ENCODE results near the gene RFC4. TPM values are rescaled to one million over a fixed set of nuclear protein-coding genes. Genes with fewer than 3 reads are reported as not detected.

The RFC4 gene
- total and polyA plus RNA-seq, 4 donors, result 21.7 to 35.1 (median 31.3) TPM

DNA sequence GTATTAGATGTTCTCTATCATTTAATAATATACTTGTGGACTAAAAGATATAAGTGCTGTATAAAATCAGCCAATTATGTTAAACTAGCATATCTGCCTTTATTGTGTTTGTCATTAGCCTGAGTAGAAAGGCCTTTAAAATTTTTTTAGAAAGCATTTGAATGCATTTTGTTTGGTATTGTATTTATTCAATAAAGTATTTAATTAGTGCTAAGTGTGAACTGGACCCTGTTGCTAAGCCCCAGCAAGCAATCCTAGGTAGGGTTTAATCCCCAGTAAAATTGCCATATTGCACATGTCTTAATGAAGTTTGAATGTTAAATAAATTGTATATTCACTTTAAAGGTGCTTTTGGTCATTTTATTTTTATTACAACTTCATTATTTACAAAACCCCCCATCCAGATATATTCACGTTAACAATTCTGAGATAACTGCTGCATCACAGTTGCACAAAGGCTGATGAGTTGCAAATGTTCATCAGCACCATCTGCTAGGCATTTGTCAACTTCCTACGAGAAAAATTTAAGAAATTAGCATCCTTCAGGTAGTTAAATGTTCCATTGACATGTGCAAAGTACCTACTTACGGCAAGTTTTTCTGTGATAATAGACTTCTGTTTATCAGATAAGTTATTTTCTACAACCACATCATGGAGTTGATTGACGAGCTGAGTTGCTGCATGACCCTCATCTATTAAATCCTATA is 16.6 kb downstream of the RFC4 start:
- 33% methylated on average over 1 of the region's 4 CpGs for WGBS (ENCODE audit: insufficient coverage)
- peaks cover 20% of the 10 kb centered on the region for H3K36me3 ChIP-seq (ENCODE audit: control insufficient read depth, insufficient read depth, low read length)
- no peaks in the 10 kb centered on the region for H3K27me3 ChIP-seq (ENCODE audit: control insufficient read depth, insufficient read depth, low read length)
- H3K27ac ChIP-seq (ENCODE audit: low read depth, low read length), result no peak overlapping the region
- no peaks in the 10 kb centered on the region for H3K9me3 ChIP-seq (ENCODE audit: control insufficient read depth, insufficient read depth, low read length)
- H3K4me1 ChIP-seq (ENCODE audit: control insufficient read depth, insufficient read depth, low read length), result peaks cover 4% of the 10 kb centered on the region
- DNase-seq (ENCODE audit: low read depth in 4 of 6, low spot score in 6 of 6), result no peak
- no peak overlapping the region for H3K4me3 ChIP-seq (ENCODE audit: low read depth, low read length)

DNA sequence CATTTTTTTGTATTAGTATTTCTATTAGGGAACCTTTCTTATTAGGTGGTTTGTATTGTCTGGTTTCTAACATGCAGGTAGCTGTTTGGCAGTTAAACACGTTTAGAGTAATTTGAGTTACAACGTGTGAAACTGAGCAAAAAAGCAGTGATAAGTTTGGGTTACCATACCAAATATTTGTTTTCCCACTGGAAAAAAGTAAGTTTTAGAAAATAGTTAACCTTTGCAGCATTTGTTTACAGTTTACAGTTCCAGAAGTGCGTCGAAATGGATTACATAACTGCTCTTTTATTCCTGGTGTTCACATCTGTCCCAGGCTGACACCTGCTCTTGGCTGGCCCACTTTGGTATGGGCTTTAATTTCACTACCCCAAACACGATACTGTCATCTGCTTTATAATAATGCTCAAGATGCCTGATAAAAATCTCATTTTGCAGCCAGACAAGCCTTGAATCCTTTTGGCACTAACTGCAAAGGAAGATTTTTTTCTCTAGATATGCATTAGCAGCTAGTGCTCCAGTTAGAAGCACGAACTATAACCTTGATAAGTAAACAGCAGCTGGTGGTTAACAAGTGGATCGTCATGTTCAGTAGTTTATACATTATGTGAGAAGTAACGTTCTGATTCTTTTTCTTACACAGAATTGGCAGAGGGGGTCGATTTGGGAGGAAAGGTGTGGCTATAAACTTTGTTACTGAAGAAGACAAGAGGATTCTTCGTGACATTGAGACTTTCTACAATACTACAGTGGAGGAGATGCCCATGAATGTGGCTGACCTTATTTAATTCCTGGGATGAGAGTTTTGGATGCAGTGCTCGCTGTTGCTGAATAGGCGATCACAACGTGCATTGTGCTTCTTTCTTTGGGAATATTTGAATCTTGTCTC is 17.6 kb downstream of the RFC4 start:
- Histone ChIP-seq H3K9me3 (ENCODE audit: control insufficient read depth, insufficient read depth, low read length) (no peaks in the 10 kb centered on the region), H3K4me3 (ENCODE audit: low read depth, low read length) (no peak overlapping the region), H3K36me3 (ENCODE audit: control insufficient read depth, insufficient read depth, low read length) (peaks cover 26% of the 10 kb centered on the region), H3K4me1 (ENCODE audit: control insufficient read depth, insufficient read depth, low read length) (peaks cover 4% of the 10 kb centered on the region), H3K27me3 (ENCODE audit: control insufficient read depth, insufficient read depth, low read length) (no peaks in the 10 kb centered on the region), H3K27ac (ENCODE audit: low read depth, low read length) (no peak overlapping the region)
- WGBS (ENCODE audit: insufficient coverage), result 86% methylated on average over 6 of the region's 13 CpGs
- no peak for DNase-seq (ENCODE audit: low read depth in 4 of 6, low spot score in 6 of 6)

DNA sequence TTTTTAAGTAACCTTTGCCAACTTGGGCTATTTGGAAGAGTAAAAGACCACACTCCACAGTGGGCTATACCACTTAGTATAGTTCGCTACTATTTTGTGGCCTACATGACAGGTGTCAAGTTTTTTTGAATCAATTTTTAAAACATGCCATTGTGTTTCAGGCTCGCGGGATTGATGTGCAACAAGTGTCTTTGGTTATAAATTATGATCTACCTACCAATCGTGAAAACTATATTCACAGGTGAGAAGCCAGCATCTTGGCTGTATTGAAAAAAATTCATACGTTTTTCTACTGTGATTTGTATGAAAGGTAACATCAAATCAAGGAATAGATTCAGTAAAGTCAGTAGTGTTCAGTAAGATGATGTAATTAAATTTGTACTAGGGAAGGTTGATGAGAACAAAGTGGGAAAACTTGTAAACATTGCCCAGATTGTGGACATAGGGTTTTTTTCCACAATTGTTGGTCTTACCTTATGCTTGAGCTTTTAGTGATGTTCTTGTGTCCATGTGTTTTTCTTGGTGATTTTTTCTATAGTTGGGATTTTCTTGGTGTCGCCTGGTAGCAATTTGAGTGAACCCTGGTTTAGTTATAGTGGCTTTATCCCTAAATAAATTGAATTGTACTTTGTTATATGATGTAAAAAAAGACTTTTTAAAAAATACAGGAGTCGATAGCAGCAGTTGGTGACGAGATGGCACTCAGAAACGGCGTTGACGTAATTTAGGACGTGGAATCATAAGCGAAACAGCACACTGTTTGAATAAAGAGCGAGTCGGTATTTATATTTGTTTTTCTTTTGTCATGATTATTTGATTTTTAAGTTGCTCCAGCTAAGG is 18.4 kb downstream of the RFC4 start:
- Histone ChIP-seq H3K27ac (ENCODE audit: low read depth, low read length) (no peak overlapping the region), H3K27me3 (ENCODE audit: control insufficient read depth, insufficient read depth, low read length) (no peaks in the 10 kb centered on the region), H3K36me3 (ENCODE audit: control insufficient read depth, insufficient read depth, low read length) (peaks cover 27% of the 10 kb centered on the region), H3K9me3 (ENCODE audit: control insufficient read depth, insufficient read depth, low read length) (no peaks in the 10 kb centered on the region), H3K4me1 (ENCODE audit: control insufficient read depth, insufficient read depth, low read length) (peaks cover 4% of the 10 kb centered on the region), H3K4me3 (ENCODE audit: low read depth, low read length) (no peak overlapping the region)
- DNase-seq (ENCODE audit: low read depth in 4 of 6, low spot score in 6 of 6), result no peak
- 87% methylated on average over 8 of the region's 15 CpGs for WGBS (ENCODE audit: insufficient coverage)

DNA sequence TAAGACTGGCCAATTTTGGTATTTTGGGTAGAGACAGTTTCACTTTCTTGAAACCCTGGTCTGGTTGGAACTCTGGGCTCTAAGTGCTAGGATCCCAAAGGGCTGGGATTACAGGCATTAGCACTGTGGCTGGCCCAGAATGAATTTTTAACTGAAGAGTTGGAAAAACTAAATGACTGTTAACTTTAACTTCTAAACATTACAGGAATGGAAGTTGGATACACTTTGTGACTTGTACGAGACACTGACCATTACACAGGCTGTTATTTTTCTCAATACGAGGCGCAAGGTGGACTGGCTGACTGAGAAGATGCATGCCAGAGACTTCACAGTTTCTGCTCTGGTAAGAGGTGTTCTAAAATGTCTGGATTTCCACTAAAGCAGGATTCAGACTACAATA is 19.4 kb downstream of the RFC4 start:
- H3K4me1 ChIP-seq (ENCODE audit: control insufficient read depth, insufficient read depth, low read length), result peaks cover 4% of the 10 kb centered on the region
- WGBS (ENCODE audit: insufficient coverage), result 67% methylated on average over 3 of the region's 3 CpGs
- peaks cover 27% of the 10 kb centered on the region for H3K36me3 ChIP-seq (ENCODE audit: control insufficient read depth, insufficient read depth, low read length)
- no peak for DNase-seq (ENCODE audit: low read depth in 4 of 6, low spot score in 6 of 6)
- H3K4me3 ChIP-seq (ENCODE audit: low read depth, low read length), result no peak overlapping the region
- H3K9me3 ChIP-seq (ENCODE audit: control insufficient read depth, insufficient read depth, low read length), result no peaks in the 10 kb centered on the region
- H3K27ac ChIP-seq (ENCODE audit: low read depth, low read length), result no peak overlapping the region
- no peaks in the 10 kb centered on the region for H3K27me3 ChIP-seq (ENCODE audit: control insufficient read depth, insufficient read depth, low read length)

DNA sequence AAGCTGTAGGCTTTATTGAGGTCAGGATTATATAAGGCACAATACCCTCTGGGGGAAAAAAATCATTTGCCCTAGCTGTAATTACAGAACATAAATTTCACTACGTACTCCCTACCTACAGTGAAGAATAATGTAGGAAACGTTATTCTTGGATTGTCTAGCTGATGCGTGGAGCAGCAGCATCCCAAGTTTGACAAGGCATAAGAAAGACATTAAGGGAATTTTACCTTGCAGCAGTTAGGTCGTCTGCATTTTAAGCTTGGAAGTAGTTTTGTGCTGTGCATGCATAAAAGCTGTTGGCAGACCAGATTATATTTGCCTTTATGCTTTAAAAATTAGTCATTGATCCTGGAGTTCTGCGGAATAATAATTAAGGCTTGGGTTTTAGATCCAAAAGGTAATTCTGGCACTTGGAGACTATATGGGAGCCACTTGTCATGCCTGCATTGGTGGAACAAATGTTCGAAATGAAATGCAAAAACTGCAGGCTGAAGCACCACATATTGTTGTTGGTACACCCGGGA is 20.7 kb downstream of the RFC4 start:
- Histone ChIP-seq H3K4me3 (ENCODE audit: low read depth, low read length) (peak overlapping the region; percentile 66), H3K9me3 (ENCODE audit: control insufficient read depth, insufficient read depth, low read length) (no peaks in the 10 kb centered on the region), H3K27ac (ENCODE audit: low read depth, low read length) (no peak overlapping the region), H3K36me3 (ENCODE audit: control insufficient read depth, insufficient read depth, low read length) (peaks cover 23% of the 10 kb centered on the region), H3K27me3 (ENCODE audit: control insufficient read depth, insufficient read depth, low read length) (no peaks in the 10 kb centered on the region), H3K4me1 (ENCODE audit: control insufficient read depth, insufficient read depth, low read length) (peaks cover 4% of the 10 kb centered on the region)
- no peak for DNase-seq (ENCODE audit: low read depth in 4 of 6, low spot score in 6 of 6)
- 38% methylated on average over 5 of the region's 7 CpGs for WGBS (ENCODE audit: insufficient coverage)

DNA sequence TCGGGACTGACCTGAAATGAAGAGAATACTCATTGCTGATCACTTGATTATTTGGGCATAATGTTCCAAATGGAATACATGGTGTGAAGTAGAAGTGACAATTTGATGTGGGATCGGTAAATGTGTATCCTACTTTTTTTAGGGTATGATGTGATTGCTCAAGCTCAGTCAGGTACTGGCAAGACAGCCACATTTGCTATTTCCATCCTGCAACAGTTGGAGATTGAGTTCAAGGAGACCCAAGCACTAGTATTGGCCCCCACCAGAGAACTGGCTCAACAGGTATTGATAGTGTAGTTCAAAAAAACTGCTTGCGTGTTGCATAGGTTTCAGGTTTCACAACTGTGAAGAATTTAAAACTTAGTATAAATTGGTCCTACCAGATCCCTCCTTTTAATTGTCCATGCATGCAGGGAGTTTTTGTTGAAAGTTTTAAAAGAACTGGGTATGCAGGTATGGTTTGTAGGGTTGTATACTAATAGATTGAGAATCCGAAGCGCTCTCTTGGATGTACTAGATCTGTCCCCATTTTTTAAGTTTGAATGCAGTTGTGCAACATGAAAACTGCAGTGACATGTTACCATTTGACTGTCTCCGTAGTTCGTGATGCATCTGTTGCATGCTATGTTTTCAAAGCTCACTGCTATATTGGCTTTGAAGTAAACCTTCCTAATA is 21.3 kb downstream of the RFC4 start:
- Histone ChIP-seq H3K4me3 (ENCODE audit: low read depth, low read length) (peak overlapping the region; percentile 66), H3K9me3 (ENCODE audit: control insufficient read depth, insufficient read depth, low read length) (no peaks in the 10 kb centered on the region), H3K36me3 (ENCODE audit: control insufficient read depth, insufficient read depth, low read length) (peaks cover 22% of the 10 kb centered on the region), H3K27ac (ENCODE audit: low read depth, low read length) (peak overlapping the region; percentile 99), H3K4me1 (ENCODE audit: control insufficient read depth, insufficient read depth, low read length) (peaks cover 4% of the 10 kb centered on the region), H3K27me3 (ENCODE audit: control insufficient read depth, insufficient read depth, low read length) (no peaks in the 10 kb centered on the region)
- WGBS (ENCODE audit: insufficient coverage), result 21% methylated on average over 4 of the region's 7 CpGs
- DNase-seq (ENCODE audit: low read depth in 4 of 6, low spot score in 6 of 6), result no peak

DNA sequence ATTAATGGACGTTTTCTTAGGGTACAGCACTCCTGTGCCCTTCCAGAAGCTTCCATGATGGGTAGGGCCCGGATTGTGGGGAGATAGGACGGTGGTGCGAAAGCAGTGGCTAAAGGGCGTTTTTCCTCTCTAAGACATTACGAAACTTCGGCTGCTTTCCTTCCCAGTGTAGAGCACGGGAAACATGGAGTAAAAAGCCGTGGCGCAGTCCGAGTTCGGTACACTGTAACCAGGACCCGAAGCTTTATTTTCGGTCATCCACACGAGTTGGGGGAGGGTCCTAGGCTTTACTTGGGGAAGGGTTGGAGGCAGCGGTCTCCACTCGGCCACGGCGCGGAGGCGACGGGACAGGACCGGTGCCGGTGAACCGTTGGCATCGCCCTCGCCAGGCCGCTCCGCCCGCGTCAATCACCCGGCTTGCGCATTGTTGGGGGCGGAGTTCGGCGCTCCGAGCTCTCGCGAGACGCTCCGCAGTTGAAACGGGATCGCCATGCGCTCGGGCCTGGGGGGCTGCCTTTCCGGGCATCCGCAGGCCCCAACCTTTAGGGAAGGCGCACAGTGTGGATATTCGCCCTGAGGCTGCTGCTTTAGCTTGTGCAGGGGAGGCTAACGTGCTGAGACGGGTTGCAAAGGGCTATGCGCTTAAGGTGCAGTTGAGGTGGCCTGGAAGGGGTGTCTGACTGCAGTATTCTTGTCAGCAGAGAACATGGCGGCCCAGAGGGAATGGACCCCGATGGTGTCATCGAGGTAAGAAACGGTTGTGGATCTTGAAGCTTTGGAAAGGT is 22.4 kb downstream of the RFC4 start:
- Histone ChIP-seq H3K9me3 (ENCODE audit: control insufficient read depth, insufficient read depth, low read length) (no peaks in the 10 kb centered on the region), H3K27me3 (ENCODE audit: control insufficient read depth, insufficient read depth, low read length) (no peaks in the 10 kb centered on the region), H3K27ac (ENCODE audit: low read depth, low read length) (peak overlapping the region; percentile 99), H3K4me3 (ENCODE audit: low read depth, low read length) (peak overlapping the region; percentile 66), H3K4me1 (ENCODE audit: control insufficient read depth, insufficient read depth, low read length) (peaks cover 4% of the 10 kb centered on the region), H3K36me3 (ENCODE audit: control insufficient read depth, insufficient read depth, low read length) (peaks cover 21% of the 10 kb centered on the region)
- DNase-seq (ENCODE audit: low read depth in 4 of 6, low spot score in 6 of 6), result peak in 5 of 6 donors; percentile 68 to 95 (median 75)
- WGBS (ENCODE audit: insufficient coverage), result 0% methylated on average over 55 of the region's 56 CpGs

DNA sequence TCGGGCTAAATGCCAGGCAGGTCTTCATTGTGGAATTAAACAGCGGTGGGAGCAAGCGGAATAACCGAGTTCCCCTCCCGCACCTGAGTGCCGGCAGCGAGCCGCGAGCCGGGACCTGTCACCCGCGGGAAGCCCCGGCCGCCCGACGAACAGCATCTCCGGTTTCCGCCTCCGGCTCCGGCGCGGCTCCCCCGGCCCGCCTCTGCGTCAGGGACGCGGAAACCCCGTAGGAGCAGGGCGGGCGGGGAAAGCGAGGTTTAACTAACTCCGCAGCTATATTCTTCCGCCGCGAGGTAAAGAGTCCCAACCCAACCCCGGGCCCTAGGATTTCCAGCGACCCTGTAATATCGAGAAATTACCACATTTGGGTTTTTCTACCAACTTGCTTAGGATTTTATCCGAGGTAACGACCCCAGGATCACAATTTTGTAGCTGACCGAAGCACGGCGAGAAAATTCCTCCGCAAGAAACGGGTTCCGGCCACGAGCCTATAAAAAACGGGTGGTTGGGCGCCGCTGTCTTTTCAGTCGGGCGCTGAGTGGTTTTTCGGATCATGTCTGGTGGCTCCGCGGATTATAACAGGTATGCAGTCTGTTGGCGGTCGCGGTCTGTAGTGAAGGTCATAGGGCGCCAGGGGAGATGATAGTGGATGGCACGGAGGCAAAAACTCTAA is 23.1 kb downstream of the RFC4 start, which contains the start of gene EIF4A2:
Gene EIF4A2, plus strand, starts transcription at position 520 of the 673 bp plus-strand sequence. Its CDS starts 34 bp downstream, at position 554.
- Histone ChIP-seq H3K27me3 (ENCODE audit: control insufficient read depth, insufficient read depth, low read length) (no peaks in the 10 kb centered on the region), H3K36me3 (ENCODE audit: control insufficient read depth, insufficient read depth, low read length) (peaks cover 21% of the 10 kb centered on the region), H3K4me3 (ENCODE audit: low read depth, low read length) (peak within 1 kb of the TSS; percentile 66), H3K27ac (ENCODE audit: low read depth, low read length) (peak within 1 kb of the TSS; percentile 99), H3K4me1 (ENCODE audit: control insufficient read depth, insufficient read depth, low read length) (peaks cover 4% of the 10 kb centered on the region), H3K9me3 (ENCODE audit: control insufficient read depth, insufficient read depth, low read length) (no peaks in the 10 kb centered on the region)
- DNase-seq (ENCODE audit: low read depth in 4 of 6, low spot score in 6 of 6), result peak; percentile 84 to 97 (median 88)
- WGBS (ENCODE audit: insufficient coverage), result under 1% methylated on average over 60 of the region's 60 CpGs
